ENCODE measurements around the gene VWA5A.
"Not testable (repeated sequence)": the region's sequence is repeated elsewhere in the genome, so short reads cannot be mapped to it uniquely, and the experiment has no call there.

Gene VWA5A

DNA sequence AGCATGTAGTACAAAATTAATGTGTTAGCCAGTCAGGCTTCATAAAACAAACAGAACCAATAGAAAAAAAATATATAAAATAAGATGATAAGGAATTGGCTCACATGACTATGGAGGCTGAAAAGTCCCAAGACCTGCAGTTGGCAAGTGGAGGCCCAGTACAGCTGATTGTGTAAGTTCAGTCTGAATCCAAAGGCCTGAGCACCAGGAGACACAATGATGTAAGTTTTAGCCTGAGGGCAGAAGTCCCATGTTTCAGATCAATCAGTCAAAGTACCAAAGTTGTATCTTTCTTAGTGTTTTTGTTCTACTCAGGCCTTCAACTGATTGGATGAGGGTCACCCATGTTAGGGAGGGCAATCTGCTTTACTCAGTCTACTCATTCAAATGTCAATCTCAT lies 53.5 kb downstream of the VWA5A start:
- Histone ChIP-seq H3K4me1 (ENCODE audit: insufficient read depth, low read length) (no peaks in the 10 kb centered on the region), H3K27ac (ENCODE audit: low read length) (no peak overlapping the region), H4K20me1 (ENCODE audit: insufficient read depth, low read length) (no peaks in the 10 kb centered on the region), H2AFZ (ENCODE audit: low read depth, low read length) (no peak overlapping the region), H3K27me3 (ENCODE audit: insufficient read depth, low read length, poor library complexity) (no peaks in the 10 kb centered on the region), H3K79me2 (ENCODE audit: insufficient read depth, low read length) (no peaks in the 10 kb centered on the region), H3K36me3 (ENCODE audit: insufficient read depth, low read length) (no peaks in the 10 kb centered on the region), H3K4me3 (ENCODE audit: low read depth in 1 of 2, low read length in 2 of 2) (no peak overlapping the region), H3K4me2 (ENCODE audit: insufficient read depth, low read length) (no peak overlapping the region), H3K9me3 (ENCODE audit: insufficient read depth, low read length, severe bottlenecking) (no peaks in the 10 kb centered on the region), H3K9ac (ENCODE audit: low read depth, low read length) (no peak overlapping the region)
- ATAC-seq (ENCODE audit: insufficient read depth, low read depth) (no peak), DNase-seq (no peak)
- TF ChIP-seq, protein P1, sequence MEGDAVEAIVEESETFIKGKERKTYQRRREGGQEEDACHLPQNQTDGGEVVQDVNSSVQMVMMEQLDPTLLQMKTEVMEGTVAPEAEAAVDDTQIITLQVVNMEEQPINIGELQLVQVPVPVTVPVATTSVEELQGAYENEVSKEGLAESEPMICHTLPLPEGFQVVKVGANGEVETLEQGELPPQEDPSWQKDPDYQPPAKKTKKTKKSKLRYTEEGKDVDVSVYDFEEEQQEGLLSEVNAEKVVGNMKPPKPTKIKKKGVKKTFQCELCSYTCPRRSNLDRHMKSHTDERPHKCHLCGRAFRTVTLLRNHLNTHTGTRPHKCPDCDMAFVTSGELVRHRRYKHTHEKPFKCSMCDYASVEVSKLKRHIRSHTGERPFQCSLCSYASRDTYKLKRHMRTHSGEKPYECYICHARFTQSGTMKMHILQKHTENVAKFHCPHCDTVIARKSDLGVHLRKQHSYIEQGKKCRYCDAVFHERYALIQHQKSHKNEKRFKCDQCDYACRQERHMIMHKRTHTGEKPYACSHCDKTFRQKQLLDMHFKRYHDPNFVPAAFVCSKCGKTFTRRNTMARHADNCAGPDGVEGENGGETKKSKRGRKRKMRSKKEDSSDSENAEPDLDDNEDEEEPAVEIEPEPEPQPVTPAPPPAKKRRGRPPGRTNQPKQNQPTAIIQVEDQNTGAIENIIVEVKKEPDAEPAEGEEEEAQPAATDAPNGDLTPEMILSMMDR (IDR thresholded peaks at IDR 0.05; ENCODE audit: borderline replicate concordance, extremely low read depth, low read length, poor library complexity, severe bottlenecking) = no peak
- TF ChIP-seq EZH2 (IDR thresholded peaks at IDR 0.05; ENCODE audit: borderline replicate concordance, low read depth, low read length, severe bottlenecking) = no peak

DNA sequence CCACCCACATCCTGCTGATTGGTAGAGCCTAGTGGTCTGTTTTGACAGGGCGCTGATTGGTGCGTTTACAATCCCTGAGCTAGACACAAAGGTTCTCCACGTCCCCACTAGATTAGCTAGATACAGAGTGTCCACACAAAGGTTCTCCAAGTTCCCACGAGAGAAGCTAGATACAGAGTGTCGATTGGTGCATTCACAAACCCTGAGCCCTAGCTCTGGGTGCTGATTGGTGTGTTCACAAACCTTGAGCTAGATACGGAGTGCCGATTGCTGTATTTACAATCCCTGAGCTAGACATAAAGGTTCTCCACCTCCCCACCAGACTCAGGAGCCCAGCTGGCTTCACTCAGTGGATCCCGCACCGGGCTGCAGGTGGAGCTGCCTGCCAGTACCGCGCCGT lies 55.1 kb downstream of the VWA5A start:
- not testable (repeated sequence) for H4K20me1 ChIP-seq (ENCODE audit: insufficient read depth, low read length); H3K27ac ChIP-seq (ENCODE audit: low read length); H3K4me2 ChIP-seq (ENCODE audit: insufficient read depth, low read length); ATAC-seq (ENCODE audit: insufficient read depth, low read depth); H3K79me2 ChIP-seq (ENCODE audit: insufficient read depth, low read length); H3K9ac ChIP-seq (ENCODE audit: low read depth, low read length); H3K27me3 ChIP-seq (ENCODE audit: insufficient read depth, low read length, poor library complexity); DNase-seq; H3K36me3 ChIP-seq (ENCODE audit: insufficient read depth, low read length); H3K9me3 ChIP-seq (ENCODE audit: insufficient read depth, low read length, severe bottlenecking); H3K4me1 ChIP-seq (ENCODE audit: insufficient read depth, low read length); H2AFZ ChIP-seq (ENCODE audit: low read depth, low read length); H3K4me3 ChIP-seq (ENCODE audit: low read depth in 1 of 2, low read length in 2 of 2)

DNA sequence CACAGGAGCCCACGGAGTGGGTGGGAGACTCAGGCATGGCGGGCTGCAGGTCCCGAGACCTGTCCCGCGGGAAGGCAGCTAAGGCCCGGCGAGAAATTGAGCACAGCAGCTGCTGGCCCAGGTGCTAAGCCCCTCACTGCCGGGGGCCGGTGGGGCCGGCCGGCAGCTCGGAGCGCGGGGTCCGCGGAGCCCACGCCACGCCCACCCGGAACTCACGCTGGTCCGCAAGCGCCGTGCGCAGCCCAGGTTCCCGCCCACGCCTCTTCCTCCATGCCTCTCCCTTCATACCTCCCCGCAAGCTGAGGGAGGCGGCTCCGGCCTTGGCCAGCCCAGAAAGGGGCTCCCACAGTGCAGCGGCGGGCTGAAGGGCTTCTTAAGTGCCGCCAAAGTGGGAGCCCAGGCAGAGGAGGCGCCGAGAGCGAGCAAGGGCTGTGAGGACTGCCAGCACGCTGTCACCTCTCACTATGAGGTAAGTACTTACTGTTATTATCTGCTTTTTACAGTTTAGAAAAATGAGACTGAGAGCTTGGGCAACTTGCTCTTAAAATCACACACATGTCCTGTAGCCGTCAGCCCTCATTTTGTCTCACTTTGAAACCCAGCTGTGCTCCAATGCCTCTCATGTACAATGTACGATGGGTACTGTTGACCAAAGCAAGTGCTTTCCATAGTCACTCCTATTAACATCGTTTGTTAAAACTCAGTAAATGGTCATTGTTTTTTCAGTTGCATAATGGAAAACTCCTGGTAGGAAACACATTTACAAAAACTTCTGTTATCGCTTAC lies 55.7 kb downstream of the VWA5A start:
- no peak for ATAC-seq (ENCODE audit: insufficient read depth, low read depth)
- no peak overlapping the region for H3K4me3 ChIP-seq (ENCODE audit: low read depth in 1 of 2, low read length in 2 of 2)
- no peaks in the 10 kb centered on the region for H3K4me1 ChIP-seq (ENCODE audit: insufficient read depth, low read length)
- no peak for TF ChIP-seq EZH2 (IDR thresholded peaks at IDR 0.05; ENCODE audit: borderline replicate concordance, low read depth, low read length, severe bottlenecking)
- TF ChIP-seq, protein P1 (IDR thresholded peaks at IDR 0.05; ENCODE audit: borderline replicate concordance, extremely low read depth, low read length, poor library complexity, severe bottlenecking) = no peak
- H3K9ac ChIP-seq (ENCODE audit: low read depth, low read length) = no peak overlapping the region
- no peaks in the 10 kb centered on the region for H3K27me3 ChIP-seq (ENCODE audit: insufficient read depth, low read length, poor library complexity)
- H3K9me3 ChIP-seq (ENCODE audit: insufficient read depth, low read length, severe bottlenecking) = no peaks in the 10 kb centered on the region
- no peak for DNase-seq
- no peaks in the 10 kb centered on the region for H3K36me3 ChIP-seq (ENCODE audit: insufficient read depth, low read length)
- no peaks in the 10 kb centered on the region for H3K79me2 ChIP-seq (ENCODE audit: insufficient read depth, low read length)
- no peak overlapping the region for H3K4me2 ChIP-seq (ENCODE audit: insufficient read depth, low read length)
- no peak overlapping the region for H2AFZ ChIP-seq (ENCODE audit: low read depth, low read length)
- no peaks in the 10 kb centered on the region for H4K20me1 ChIP-seq (ENCODE audit: insufficient read depth, low read length)
- H3K27ac ChIP-seq (ENCODE audit: low read length) = no peak overlapping the region

DNA sequence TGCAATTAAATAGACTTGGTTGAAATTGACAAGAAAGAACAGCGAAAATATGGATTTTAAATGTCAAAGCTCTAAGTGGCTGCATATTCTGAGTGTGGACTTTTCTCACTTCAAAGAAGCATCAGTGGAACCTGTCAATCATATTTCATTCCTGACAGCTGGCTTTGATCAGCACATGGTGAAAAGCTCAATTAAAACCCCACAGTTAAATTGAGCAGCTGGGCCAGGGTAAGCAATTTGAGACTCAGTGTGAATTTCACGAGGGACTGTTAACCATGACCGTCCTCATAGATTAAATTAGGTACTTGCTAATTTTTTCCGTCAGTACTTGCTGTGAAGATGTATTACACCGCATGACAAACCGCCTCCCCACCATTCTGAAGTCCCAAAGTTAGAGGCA lies 56.9 kb downstream of the VWA5A start:
- no peak overlapping the region for H3K9ac ChIP-seq (ENCODE audit: low read depth, low read length)
- no peaks in the 10 kb centered on the region for H4K20me1 ChIP-seq (ENCODE audit: insufficient read depth, low read length)
- TF ChIP-seq, protein P1 (IDR thresholded peaks at IDR 0.05; ENCODE audit: borderline replicate concordance, extremely low read depth, low read length, poor library complexity, severe bottlenecking) = no peak
- no peak for TF ChIP-seq EZH2 (IDR thresholded peaks at IDR 0.05; ENCODE audit: borderline replicate concordance, low read depth, low read length, severe bottlenecking)
- no peak overlapping the region for H3K27ac ChIP-seq (ENCODE audit: low read length)
- H3K36me3 ChIP-seq (ENCODE audit: insufficient read depth, low read length) = no peaks in the 10 kb centered on the region
- no peak overlapping the region for H2AFZ ChIP-seq (ENCODE audit: low read depth, low read length)
- H3K79me2 ChIP-seq (ENCODE audit: insufficient read depth, low read length) = no peaks in the 10 kb centered on the region
- no peaks in the 10 kb centered on the region for H3K9me3 ChIP-seq (ENCODE audit: insufficient read depth, low read length, severe bottlenecking)
- H3K4me3 ChIP-seq (ENCODE audit: low read depth in 1 of 2, low read length in 2 of 2) = no peak overlapping the region
- no peak for DNase-seq
- no peaks in the 10 kb centered on the region for H3K27me3 ChIP-seq (ENCODE audit: insufficient read depth, low read length, poor library complexity)
- ATAC-seq (ENCODE audit: insufficient read depth, low read depth) = no peak
- no peaks in the 10 kb centered on the region for H3K4me1 ChIP-seq (ENCODE audit: insufficient read depth, low read length)
- no peak overlapping the region for H3K4me2 ChIP-seq (ENCODE audit: insufficient read depth, low read length)

All from DND-41 (cell line).